CD4-positive, alpha-beta T cell treated with Interleukin-15 for 4 hours (primary cell): ENCODE data around the gene SMOC2.
"Not testable (repeated sequence)": the region's sequence is repeated elsewhere in the genome, so short reads cannot be mapped to it uniquely, and the experiment has no call there.

Source experiments
- DNase-seq: peaks from one replicate; pipeline ENCODE4 v3.0.0-alpha.2; 2020; ENCODE audit warnings: low spot score

SMOC2 gene

GRCh38 chr6:168606722-168607121 is 165.7 kb downstream of the SMOC2 start:
- no peak for DNase-seq

GRCh38 chr6:168607272-168608112 is 166.5 kb downstream of the SMOC2 start:
- no peak for DNase-seq

DNA sequence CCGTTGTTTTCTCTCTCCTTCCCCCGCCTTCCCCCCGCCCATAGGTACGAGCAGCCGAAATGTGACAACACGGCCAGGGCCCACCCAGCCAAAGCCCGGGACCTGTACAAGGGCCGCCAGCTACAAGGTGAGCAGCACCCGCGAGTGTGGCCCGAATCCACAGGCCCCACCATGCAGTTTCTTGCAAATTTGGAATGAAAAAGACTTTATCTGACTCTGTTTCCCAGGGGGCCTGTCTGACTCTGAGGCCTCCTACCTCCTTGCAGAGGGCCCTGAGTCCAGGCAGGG is 167.1 kb downstream of the SMOC2 start:
- no peak for DNase-seq

GRCh38 chr6:168609026-168609685 is 168.2 kb downstream of the SMOC2 start:
- DNase-seq = no peak

GRCh38 chr6:168609914-168610490 is 169.0 kb downstream of the SMOC2 start:
- no peak for DNase-seq

- DNase-seq = not testable (repeated sequence)
These were observed 170.0 kb downstream of the SMOC2 start for GRCh38 chr6:168610966-168611365.

GRCh38 chr6:168611691-168612090 is 170.7 kb downstream of the SMOC2 start:
- no peak for DNase-seq

DNA sequence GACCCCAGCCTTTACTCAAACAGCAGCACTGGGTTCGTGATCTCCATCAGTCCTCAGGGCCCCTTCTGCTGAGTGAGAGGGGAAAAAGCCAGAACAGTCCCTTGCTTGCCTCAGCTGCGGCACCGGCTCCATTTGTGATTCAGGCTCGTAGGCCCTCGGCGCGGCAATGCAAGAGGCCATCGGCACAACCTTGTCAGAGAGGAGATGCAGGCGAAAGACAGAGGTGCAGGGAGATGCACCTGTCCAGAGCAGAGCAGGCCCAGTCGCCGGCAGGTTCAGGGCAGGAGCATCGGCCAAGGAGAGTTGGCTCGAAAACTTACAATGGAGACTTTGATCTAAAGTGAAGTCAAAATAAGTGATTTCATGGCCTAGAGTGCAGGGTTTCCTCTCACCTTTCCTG is 171.6 kb downstream of the SMOC2 start:
- DNase-seq = no peak

- DNase-seq = no peak
These were observed 174.9 kb downstream of the SMOC2 start for GRCh38 chr6:168615837-168616236.

- no peak for DNase-seq
These were observed 176.1 kb downstream of the SMOC2 start for GRCh38 chr6:168616816-168617765.

DNA sequence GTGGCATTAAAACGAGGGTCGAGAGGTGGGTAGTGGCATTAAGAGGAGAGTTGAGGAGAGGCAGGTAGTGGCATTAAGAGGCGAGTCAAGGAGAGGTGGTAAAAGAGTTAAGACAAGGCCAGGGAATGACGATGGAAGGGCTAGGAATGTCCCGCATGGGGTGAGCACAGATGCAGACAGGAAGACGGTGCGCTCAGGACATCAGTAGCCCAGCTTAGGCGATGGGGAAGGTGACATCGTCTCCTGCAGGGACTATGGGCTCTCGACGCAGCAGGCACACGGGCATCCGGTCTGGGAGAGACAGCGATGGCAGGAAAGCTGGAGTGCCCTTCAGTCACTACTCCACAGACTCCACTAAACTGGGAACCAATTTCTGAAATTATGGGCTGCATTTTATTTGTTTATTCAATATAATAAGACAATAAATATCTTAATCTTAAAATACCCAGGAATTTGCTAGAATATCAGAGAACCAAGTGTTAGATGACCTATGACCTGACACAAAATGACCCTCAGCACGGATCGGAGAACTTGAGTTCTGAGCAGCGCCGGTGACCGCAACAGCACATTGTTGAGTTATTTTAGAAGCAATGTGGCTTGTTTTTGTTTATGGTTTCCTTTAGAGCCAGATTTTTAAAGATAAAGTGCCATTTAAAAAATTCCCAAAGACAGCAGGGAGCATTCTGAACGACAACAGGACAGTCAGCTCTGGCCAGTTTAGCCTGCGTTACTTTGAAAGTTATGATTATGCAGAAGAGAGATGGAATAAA is 177.7 kb downstream of the SMOC2 start:
- no peak for DNase-seq

DNA sequence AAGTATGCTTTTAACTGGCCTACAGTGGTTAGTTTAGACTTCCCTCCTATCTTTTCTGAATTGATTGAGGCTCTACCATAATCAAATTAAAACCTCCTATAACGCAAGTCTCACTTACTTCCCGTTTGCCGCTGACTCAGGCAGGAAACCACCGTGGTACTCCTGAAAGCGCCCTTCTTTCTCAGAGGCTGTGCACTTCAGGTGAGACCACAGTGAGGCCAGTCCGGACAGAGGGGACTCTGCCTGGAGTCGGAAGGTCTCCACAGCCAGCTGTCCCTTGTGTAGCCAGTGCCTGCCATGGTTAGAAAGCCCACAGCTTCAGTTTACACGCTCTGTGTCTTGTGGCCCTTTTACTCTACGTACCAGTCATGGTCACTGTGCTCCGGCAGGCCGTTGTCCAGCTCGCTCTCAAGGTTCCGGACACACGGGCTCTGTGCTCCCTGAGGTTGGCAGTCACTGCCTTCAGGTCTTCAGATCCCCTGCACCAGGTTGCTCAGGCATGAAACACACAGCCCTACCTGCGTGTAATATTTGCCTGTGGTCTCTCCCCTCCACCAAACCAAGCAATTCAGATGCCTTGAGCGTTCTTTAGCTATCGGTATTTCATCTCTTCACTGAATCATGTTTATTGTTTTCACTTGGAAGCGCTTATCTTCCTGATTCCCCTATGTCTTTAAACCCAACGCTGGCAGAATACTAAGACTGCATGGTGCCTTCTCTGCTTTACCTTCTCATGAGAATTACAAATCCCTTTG is 178.8 kb downstream of the SMOC2 start:
- DNase-seq = no peak

GRCh38 chr6:168620578-168620977 is 179.6 kb downstream of the SMOC2 start:
- no peak for DNase-seq

- DNase-seq = no peak
These were observed 182.8 kb downstream of the SMOC2 start for GRCh38 chr6:168623736-168624135.

- DNase-seq = no peak
These were observed 183.6 kb downstream of the SMOC2 start for GRCh38 chr6:168624540-168624939.

DNA sequence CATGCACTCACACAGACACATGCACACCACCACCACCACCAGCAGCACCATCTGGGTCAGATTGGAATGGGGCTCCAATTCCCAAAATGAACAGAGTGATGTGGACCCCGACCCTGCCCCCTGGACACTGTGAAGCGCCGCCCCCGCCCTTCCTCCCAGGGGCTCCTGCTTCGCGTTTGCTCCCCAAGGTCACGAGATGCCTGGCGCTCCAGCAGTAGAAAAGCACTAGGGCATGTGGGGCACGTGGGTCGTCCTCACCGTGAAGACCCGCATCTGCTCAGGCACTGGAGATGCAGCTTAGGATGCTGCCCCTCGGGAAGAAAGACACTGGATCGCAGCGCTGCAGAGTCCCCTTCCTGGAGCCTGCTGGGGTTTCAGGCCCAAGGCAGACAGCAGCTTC is 184.0 kb downstream of the SMOC2 start:
- DNase-seq = no peak

- no peak for DNase-seq
These were observed 184.6 kb downstream of the SMOC2 start for GRCh38 chr6:168625602-168626001.

- DNase-seq = no peak
These were observed 185.1 kb downstream of the SMOC2 start for GRCh38 chr6:168626046-168626602.

DNA sequence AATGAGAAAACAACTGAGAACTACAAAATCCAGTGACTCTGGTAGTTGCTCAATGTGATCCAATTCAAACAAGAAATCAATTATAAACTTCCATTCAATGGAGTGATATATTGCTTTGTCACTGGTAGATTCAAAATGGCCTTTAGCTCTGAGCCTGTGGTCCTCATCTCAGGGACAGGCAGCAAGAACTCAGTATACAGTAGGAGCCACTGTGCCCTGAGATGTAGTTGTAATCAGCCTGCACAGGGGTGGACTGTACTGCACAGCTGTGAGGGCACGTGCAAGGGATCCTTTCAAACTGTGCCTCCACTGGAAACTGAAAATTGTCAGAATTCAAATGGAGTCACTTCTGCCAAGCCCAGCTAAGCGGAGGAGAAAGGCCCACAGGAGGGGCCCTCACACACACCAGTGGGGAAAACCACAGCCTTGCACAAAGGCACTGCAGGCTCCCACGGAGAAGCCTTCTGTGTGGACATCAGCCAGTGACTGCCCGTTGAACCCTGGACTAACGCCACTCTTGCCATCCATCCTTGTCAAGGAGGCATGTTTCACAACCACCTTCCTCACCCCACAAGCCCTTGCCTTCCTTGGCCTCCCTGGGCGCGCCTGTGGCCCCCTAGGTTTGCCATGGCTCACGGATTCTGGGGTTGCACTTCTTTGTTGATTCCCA is 186.7 kb downstream of the SMOC2 start:
- no peak for DNase-seq

- DNase-seq = no peak
These were observed 187.2 kb downstream of the SMOC2 start for GRCh38 chr6:168628176-168628553.
